Keratinocyte (primary cell): ENCODE data around the gene CHAF1B.

ENCODE experiments used
- CTCF ChIP-seq, 3 experiments: IDR thresholded peaks in 1 of 3; conservative IDR thresholded peaks in 1 of 3; optimal IDR thresholded peaks in 1 of 3; 2 replicates in 2 of 3; 3 replicates in 1 of 3; pipeline versions ENCODE3 to v1.5.1; 2011; ENCODE audit warnings: low read length in 3 of 3, mild to moderate bottlenecking in 3 of 3, moderate library complexity in 2 of 3, control low read depth in 1 of 3, inconsistent platforms in 1 of 3; ENCODE audit not compliant: insufficient read depth in 2 of 3; ENCODE audit errors: extremely low read depth in 1 of 3
- EZH2 ChIP-seq: IDR thresholded peaks from one replicate; pipeline ENCODE4 v1.6.1; 2012; ENCODE audit warnings: inconsistent platforms, mild to moderate bottlenecking, low read length, moderate library complexity

- no peak for TF ChIP-seq CTCF (optimal IDR thresholded peaks at IDR 0.05 in 1 of 3, IDR thresholded peaks at IDR 0.05 in 1 of 3, conservative IDR thresholded peaks at IDR 0.05 in 1 of 3; ENCODE audit: extremely low read depth in 1 of 3, insufficient read depth in 2 of 3, low read length in 3 of 3)
- no peak for TF ChIP-seq EZH2
Measured at GRCh38 chr21:36403713-36404112, 18.5 kb downstream of the CHAF1B start.
